A549 (cell line): Measurements from ENCODE around the gene KCNK15. TPM values are rescaled to one million over a fixed set of nuclear protein-coding genes. Genes with fewer than 3 reads are reported as not detected.

ENCODE experiments used
- ATAC-seq, 2 experiments: fragments of 200-7000 bp in 1 of 2; fragments of >200 bp in 1 of 2; cut with Nextera tagmentation in 1 of 2; cut with Tn5 transposase in 1 of 2; 3 replicates each; pipeline versions ENCODE4 v1.8.0 to v1.9.1; 2018 to 2020; ENCODE audit warnings: mild to moderate bottlenecking in 1 of 2, moderate library complexity in 1 of 2
- CTCF ChIA-PET: fragments of 300-600 bp; sonication (Branson Sonifier 250); formaldehyde crosslinking; extraction: SDS; loops from one replicate; lab custom pipeline; 2021; ENCODE audit warnings: antibody characterized with exemption, inconsistent platforms; lab: Yijun Ruan, JAX
- POLR2A ChIA-PET: fragments of 350-600 bp; formaldehyde crosslinking; extraction: SDS; loops from one replicate; lab custom pipeline; 2021; ENCODE audit warnings: antibody characterized with exemption, inconsistent platforms; lab: Yijun Ruan, JAX
- DNase-seq, 2 experiments: peaks; one replicate each; pipeline versions ENCODE4 v3.0.0 to v3.0.0-alpha.2; 2011 to 2016; ENCODE audit warnings: low read depth in 1 of 2, low spot score in 1 of 2
- FAIRE-seq: peaks from 2 replicates; lab custom pipeline; 2011; peaks lifted over from hg19 to GRCh38; lab: Jason Lieb, UNC
- H3K27ac ChIP-seq, 2 experiments: fragments of >200 bp; sonication (Bioruptor Twin); formaldehyde crosslinking; 3 replicates each; pipeline ENCODE4 v1.5.1; 2016 to 2017
- H3K4me1 ChIP-seq: fragments of >200 bp; sonication (Bioruptor Twin); formaldehyde crosslinking; 3 replicates; pipeline ENCODE4 v1.6.1; 2016
- H3K4me2 ChIP-seq: fragments of >200 bp; sonication (Bioruptor Twin); formaldehyde crosslinking; 3 replicates; pipeline ENCODE4 v1.6.1; 2016
- H3K4me3 ChIP-seq: fragments of >200 bp; sonication (Bioruptor Twin); formaldehyde crosslinking; 3 replicates; pipeline ENCODE4 v1.5.1; 2016
- H3K9me3 ChIP-seq: fragments of >200 bp; sonication (Bioruptor Twin); formaldehyde crosslinking; 3 replicates; pipeline ENCODE4 v1.6.1; 2016
- BHLHE40 ChIP-seq: IDR thresholded peaks from 2 replicates; pipeline ENCODE4 v1.6.1; 2012; ENCODE audit warnings: low read depth, low read length, inconsistent platforms
- CEBPB ChIP-seq, 2 experiments: fragments of >200 bp in 1 of 2; sonication (Bioruptor Twin) in 1 of 2; formaldehyde crosslinking in 1 of 2; IDR thresholded peaks; 2 replicates each; pipeline ENCODE4 v1.6.1; 2012 to 2016
- CHD2 ChIP-seq: fragments of 150-350 bp; IDR thresholded peaks from 2 replicates; pipeline ENCODE4 v1.6.1; 2014; ENCODE audit warnings: low read length; ENCODE audit not compliant: partially characterized antibody
- EHF ChIP-seq: fragments of 250-450 bp; sonication (Bioruptor Pico); IDR thresholded peaks from 2 replicates; pipeline ENCODE4 v1.5.0; 2020; ENCODE audit warnings: mild to moderate bottlenecking
- EHMT2 ChIP-seq: fragments of 200-600 bp; sonication (generic); IDR thresholded peaks from 2 replicates; pipeline ENCODE4 v1.6.1; 2016; ENCODE audit warnings: antibody characterized with exemption, low read depth, mild to moderate bottlenecking, moderate library complexity
- HOXA7 ChIP-seq: fragments of 250-450 bp; sonication (Bioruptor Pico); IDR thresholded peaks from 2 replicates; pipeline ENCODE4 v1.5.0; 2020; ENCODE audit warnings: mild to moderate bottlenecking, moderate library complexity
- HOXB13 ChIP-seq: fragments of 250-450 bp; sonication (Bioruptor Pico); IDR thresholded peaks from 2 replicates; pipeline ENCODE4 v1.5.0; 2020; ENCODE audit warnings: low read depth, mild to moderate bottlenecking, moderate library complexity
- JUNB ChIP-seq: fragments of >200 bp; sonication (Bioruptor Twin); formaldehyde crosslinking; IDR thresholded peaks from 2 replicates; pipeline ENCODE4 v1.6.1; 2016
- MAZ ChIP-seq: fragments of 150-350 bp; IDR thresholded peaks from 2 replicates; pipeline ENCODE4 v1.6.1; 2014; ENCODE audit warnings: antibody characterized with exemption, low read depth, low read length, borderline replicate concordance
- MYC ChIP-seq: IDR thresholded peaks from 2 replicates; pipeline ENCODE4 v1.6.1; 2012; ENCODE audit warnings: mild to moderate bottlenecking, inconsistent platforms, low read length, improper control_type of control experiment, borderline replicate concordance
- NPAS2 ChIP-seq: fragments of 250-450 bp; sonication (Bioruptor Pico); IDR thresholded peaks from 2 replicates; pipeline ENCODE4 v1.8.0; 2022; ENCODE audit warnings: mild to moderate bottlenecking, moderate library complexity, borderline replicate concordance
- POLR2AphosphoS2 ChIP-seq: conservative IDR thresholded peaks from 2 replicates; pipeline ENCODE4 v1.6.1; 2012; ENCODE audit warnings: low read length, improper control_type of control experiment, inconsistent platforms
- RAD21 ChIP-seq, 2 experiments: fragments of >200 bp in 1 of 2; sonication (Bioruptor Twin) in 1 of 2; formaldehyde crosslinking in 1 of 2; IDR thresholded peaks in 1 of 2; conservative IDR thresholded peaks in 1 of 2; 2 replicates in 1 of 2; 3 replicates in 1 of 2; pipeline ENCODE4 v1.6.1; 2012 to 2018; ENCODE audit warnings: inconsistent platforms in 1 of 2
- RNF2 ChIP-seq: fragments of 200-600 bp; sonication (generic); IDR thresholded peaks from 2 replicates; pipeline ENCODE4 v1.6.1; 2016; ENCODE audit warnings: low read depth, mild to moderate bottlenecking, antibody characterized with exemption, moderate library complexity, borderline replicate concordance
- ZFP36 ChIP-seq: fragments of 450-650 bp; IDR thresholded peaks from 2 replicates; pipeline ENCODE4 v1.6.1; 2014; ENCODE audit warnings: borderline replicate concordance; ENCODE audit not compliant: partially characterized antibody
- ZNF302 ChIP-seq: fragments of 250-450 bp; sonication (Bioruptor Pico); IDR thresholded peaks from 2 replicates; pipeline ENCODE4 v1.9.0; 2021; ENCODE audit warnings: inconsistent platforms, mild to moderate bottlenecking, moderate library complexity
- WGBS: methylation state at CpG from one replicate; pipeline ENCODE4 v1.1.6; 2017; ENCODE audit errors: missing lambda C conversion rate; 5-methylcytosine and 5-hydroxymethylcytosine counted together
- polyA plus RNA-seq, 4 experiments: library from polyadenylated mRNA; depleted of rRNA in 3 of 4; stranded (reverse); fragments of >200 nt; fragmentation: RNase III in 1 of 4; extraction: RNeasy Plus Mini Kit Qiagen cat#74134 plus additional on column Dnase treatment in 1 of 4; gene quantifications; 2 replicates in 3 of 4; 3 replicates in 1 of 4; pipeline ENCODE4 v1.2.3, GENCODE V29; 2011 to 2017
- TF ChIP-seq, protein P1 (sequence below): fragments of 200-600 bp; sonication (generic); IDR thresholded peaks from 2 replicates; pipeline ENCODE4 v1.6.1; 2016; ENCODE audit warnings: antibody characterized with exemption, mild to moderate bottlenecking, moderate library complexity
- TF ChIP-seq, protein P2 (sequence below): fragments of >200 bp; sonication (Bioruptor Twin); formaldehyde crosslinking; IDR thresholded peaks from 3 replicates; pipeline ENCODE4 v1.5.1; 2016
- TF ChIP-seq, protein P3 (sequence below): IDR thresholded peaks from 2 replicates; pipeline ENCODE4 v1.6.1; 2012; ENCODE audit warnings: low read depth, borderline replicate concordance

The KCNK15 gene
- polyA plus RNA-seq, 2 of the 4 experiments (the other 2 are of a cell fraction), result 0.43 to 0.49 TPM

DNA sequence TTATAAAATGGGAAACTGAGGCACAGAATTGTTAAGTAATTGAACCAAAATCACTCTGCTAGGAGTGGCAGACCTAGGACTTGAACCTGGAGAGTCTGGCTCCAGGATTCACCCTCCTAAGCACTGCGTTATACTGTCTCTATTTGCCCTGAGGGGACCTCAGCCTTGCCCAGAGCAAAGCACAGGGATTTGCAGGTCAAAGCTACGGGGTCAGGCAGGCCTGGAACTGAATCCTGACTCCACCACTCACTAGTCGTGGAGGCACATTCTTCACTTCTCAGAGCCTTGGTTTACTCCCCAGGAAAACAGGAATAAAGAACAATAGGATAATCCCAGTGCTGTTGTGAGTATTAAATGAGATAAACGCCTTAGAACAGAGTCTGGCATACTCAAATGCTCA is 19.4 kb downstream of the KCNK15 start (continued):
- TF ChIP-seq, protein P1, sequence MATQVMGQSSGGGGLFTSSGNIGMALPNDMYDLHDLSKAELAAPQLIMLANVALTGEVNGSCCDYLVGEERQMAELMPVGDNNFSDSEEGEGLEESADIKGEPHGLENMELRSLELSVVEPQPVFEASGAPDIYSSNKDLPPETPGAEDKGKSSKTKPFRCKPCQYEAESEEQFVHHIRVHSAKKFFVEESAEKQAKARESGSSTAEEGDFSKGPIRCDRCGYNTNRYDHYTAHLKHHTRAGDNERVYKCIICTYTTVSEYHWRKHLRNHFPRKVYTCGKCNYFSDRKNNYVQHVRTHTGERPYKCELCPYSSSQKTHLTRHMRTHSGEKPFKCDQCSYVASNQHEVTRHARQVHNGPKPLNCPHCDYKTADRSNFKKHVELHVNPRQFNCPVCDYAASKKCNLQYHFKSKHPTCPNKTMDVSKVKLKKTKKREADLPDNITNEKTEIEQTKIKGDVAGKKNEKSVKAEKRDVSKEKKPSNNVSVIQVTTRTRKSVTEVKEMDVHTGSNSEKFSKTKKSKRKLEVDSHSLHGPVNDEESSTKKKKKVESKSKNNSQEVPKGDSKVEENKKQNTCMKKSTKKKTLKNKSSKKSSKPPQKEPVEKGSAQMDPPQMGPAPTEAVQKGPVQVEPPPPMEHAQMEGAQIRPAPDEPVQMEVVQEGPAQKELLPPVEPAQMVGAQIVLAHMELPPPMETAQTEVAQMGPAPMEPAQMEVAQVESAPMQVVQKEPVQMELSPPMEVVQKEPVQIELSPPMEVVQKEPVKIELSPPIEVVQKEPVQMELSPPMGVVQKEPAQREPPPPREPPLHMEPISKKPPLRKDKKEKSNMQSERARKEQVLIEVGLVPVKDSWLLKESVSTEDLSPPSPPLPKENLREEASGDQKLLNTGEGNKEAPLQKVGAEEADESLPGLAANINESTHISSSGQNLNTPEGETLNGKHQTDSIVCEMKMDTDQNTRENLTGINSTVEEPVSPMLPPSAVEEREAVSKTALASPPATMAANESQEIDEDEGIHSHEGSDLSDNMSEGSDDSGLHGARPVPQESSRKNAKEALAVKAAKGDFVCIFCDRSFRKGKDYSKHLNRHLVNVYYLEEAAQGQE, result no peak
- TF ChIP-seq ZFP36, result no peak

DNA sequence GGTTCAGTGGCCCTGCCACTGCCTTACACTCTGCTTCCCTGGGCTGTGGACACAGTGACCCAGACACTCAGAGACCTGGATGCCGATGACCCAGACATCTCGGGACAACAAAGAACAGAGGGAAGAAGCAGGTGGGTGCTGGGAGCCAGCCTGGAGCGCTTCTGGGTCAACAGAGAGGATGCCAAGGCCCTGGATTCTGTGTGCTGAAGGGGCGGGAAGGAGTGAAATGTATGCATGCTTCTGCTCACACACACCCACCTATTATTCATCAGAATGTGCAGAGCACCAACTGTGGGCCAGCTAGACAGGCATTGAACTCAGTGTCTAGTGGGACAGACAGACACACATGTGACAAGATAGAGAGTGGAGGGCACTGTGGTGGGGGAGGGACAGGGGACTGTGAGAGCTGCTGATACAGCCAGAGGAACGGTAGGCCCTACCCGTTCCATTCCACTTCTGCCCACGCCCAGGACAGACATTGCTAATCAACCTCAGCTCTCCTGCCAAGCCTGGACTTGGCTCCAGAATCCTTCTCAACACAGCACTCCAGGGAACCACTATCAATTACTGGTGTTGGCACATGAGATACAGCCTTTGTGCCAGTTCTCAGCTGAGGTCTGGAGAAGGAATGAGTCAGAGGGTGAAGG is 20.2 kb downstream of the KCNK15 start:
- 36% methylated on average over 7 of the region's 7 CpGs for WGBS
- ATAC-seq (peak; percentile 44 to 61; a peak in 4 of 6 replicates), DNase-seq (peak in 1 of 2 experiments; percentile 37), FAIRE-seq (no peak)
- Histone ChIP-seq H3K4me2 (0 out of 3 replicates have a peak overlapping the region, but pooled peaks have one; percentile 2), H3K4me3 (no peak overlapping the region), H3K4me1 (no peaks in the 10 kb centered on the region), H3K9me3 (no peaks in the 10 kb centered on the region), H3K27ac (no peak overlapping the region)
- ChIA-PET CTCF (interaction anchor here (1.4 to 2.9 kb wide), 2 partner anchors 10 to 16 kb away, joined by 5 to 9 read pairs; no protein-coding TSS in a partner anchor), POLR2A (no interaction called here)
- TF ChIP-seq HOXA7 (CRISPR knock-in tag) (no peak), ZNF302 (CRISPR knock-in tag) (no peak), HOXB13 (CRISPR knock-in tag) (no peak), RNF2 (no peak), JUNB (no peak), CHD2 (no peak), EHMT2 (no peak), POLR2AphosphoS2 (no peak), NPAS2 (CRISPR knock-in tag) (no peak), BHLHE40 (no peak), CEBPB (IDR thresholded peaks at IDR 0.05) (no peak), EHF (CRISPR knock-in tag) (no peak), RAD21 (conservative IDR thresholded peaks at IDR 0.05 in 1 of 2, IDR thresholded peaks at IDR 0.05 in 1 of 2) (no peak), MAZ (no peak), MYC (no peak)
- TF ChIP-seq, protein P2, sequence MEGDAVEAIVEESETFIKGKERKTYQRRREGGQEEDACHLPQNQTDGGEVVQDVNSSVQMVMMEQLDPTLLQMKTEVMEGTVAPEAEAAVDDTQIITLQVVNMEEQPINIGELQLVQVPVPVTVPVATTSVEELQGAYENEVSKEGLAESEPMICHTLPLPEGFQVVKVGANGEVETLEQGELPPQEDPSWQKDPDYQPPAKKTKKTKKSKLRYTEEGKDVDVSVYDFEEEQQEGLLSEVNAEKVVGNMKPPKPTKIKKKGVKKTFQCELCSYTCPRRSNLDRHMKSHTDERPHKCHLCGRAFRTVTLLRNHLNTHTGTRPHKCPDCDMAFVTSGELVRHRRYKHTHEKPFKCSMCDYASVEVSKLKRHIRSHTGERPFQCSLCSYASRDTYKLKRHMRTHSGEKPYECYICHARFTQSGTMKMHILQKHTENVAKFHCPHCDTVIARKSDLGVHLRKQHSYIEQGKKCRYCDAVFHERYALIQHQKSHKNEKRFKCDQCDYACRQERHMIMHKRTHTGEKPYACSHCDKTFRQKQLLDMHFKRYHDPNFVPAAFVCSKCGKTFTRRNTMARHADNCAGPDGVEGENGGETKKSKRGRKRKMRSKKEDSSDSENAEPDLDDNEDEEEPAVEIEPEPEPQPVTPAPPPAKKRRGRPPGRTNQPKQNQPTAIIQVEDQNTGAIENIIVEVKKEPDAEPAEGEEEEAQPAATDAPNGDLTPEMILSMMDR, result no peak
- TF ChIP-seq, protein P1, result no peak
- TF ChIP-seq, protein P3, sequence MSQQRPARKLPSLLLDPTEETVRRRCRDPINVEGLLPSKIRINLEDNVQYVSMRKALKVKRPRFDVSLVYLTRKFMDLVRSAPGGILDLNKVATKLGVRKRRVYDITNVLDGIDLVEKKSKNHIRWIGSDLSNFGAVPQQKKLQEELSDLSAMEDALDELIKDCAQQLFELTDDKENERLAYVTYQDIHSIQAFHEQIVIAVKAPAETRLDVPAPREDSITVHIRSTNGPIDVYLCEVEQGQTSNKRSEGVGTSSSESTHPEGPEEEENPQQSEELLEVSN, result no peak
